ENCODE measurements around the gene GRIK4. TPM values are rescaled to one million over a fixed set of nuclear protein-coding genes. Genes with fewer than 3 reads are reported as not detected.

GRIK4 gene
- total and polyA plus RNA-seq, 2 donors (not counting 1 experiment from before 2014, with no cell fraction given), result 0.12 to 0.27 TPM

- intact Hi-C loops (cut with micrococcal nuclease), result no loop called here
- peaks cover 0 to 2% (median under 1%) of the 10 kb centered on the region in 4 experiments for H3K27me3 ChIP-seq (replicated peaks in 1 of 4; ENCODE audit: control extremely low read depth in 1 of 4, control insufficient read depth in 3 of 4, insufficient read depth in 4 of 4, low read length in 3 of 4)
- no peak overlapping the region for H3K27ac ChIP-seq (ENCODE audit: low read length in 2 of 2)
- H2AFZ ChIP-seq (ENCODE audit: insufficient read depth, low read depth, low read length, poor library complexity, severe bottlenecking), result no peak overlapping the region
- WGBS (ENCODE audit: insufficient coverage), result no CpG with 5 or more reads among the region's 1 CpG
- no peaks in the 10 kb centered on the region for H3K36me3 ChIP-seq (replicated peaks in 1 of 2; ENCODE audit: control extremely low read depth in 1 of 2, control insufficient read depth in 1 of 2, extremely low read depth in 1 of 2, insufficient read depth in 2 of 2, low read length in 1 of 2)
- H4K20me1 ChIP-seq (ENCODE audit: control insufficient read depth, insufficient read depth, low read length, poor library complexity, severe bottlenecking), result no peaks in the 10 kb centered on the region
- no peaks in the 10 kb centered on the region for H3K9me3 Mint-ChIP-seq (ENCODE audit: insufficient read depth)
- H3K4me1 Mint-ChIP-seq, result no peaks in the 10 kb centered on the region
- ChIA-PET POLR2A (no interaction called here), CTCF (no interaction called here)
- DNase-seq (no peak), ATAC-seq (ENCODE audit: low read depth) (no peak)
- no peak overlapping the region for H3K27ac Mint-ChIP-seq
- H3K4me3 Mint-ChIP-seq, result no peak overlapping the region
- H3K79me2 ChIP-seq (ENCODE audit: control insufficient read depth, insufficient read depth, low read length), result no peaks in the 10 kb centered on the region
- no peaks in the 10 kb centered on the region for H3K9me3 ChIP-seq (ENCODE audit: control extremely low read depth in 1 of 3, control insufficient read depth in 2 of 3, insufficient read depth in 1 of 3, low read length in 2 of 3)
- H3K4me3 ChIP-seq (ENCODE audit: control extremely low read depth in 1 of 5, extremely low read depth in 1 of 5, insufficient read depth in 1 of 5, low read depth in 2 of 5, low read length in 4 of 5), result no peak overlapping the region
- no peaks in the 10 kb centered on the region for H3K4me1 ChIP-seq (ENCODE audit: control insufficient read depth in 2 of 2, insufficient read depth in 2 of 2, low read length in 2 of 2)
- no peak overlapping the region for H3K4me2 ChIP-seq (replicated peaks; ENCODE audit: low read depth, low read length, poor library complexity, severe bottlenecking)
- peaks cover 11% of the 10 kb centered on the region for H3K27me3 Mint-ChIP-seq
- no peak overlapping the region for H3K9ac ChIP-seq (ENCODE audit: low read length)
- TF ChIP-seq EZH2 (IDR thresholded peaks at IDR 0.05; ENCODE audit: borderline replicate concordance, insufficient read depth, low read depth, low read length, poor library complexity, severe bottlenecking), result no peak
- TF ChIP-seq, protein P1, sequence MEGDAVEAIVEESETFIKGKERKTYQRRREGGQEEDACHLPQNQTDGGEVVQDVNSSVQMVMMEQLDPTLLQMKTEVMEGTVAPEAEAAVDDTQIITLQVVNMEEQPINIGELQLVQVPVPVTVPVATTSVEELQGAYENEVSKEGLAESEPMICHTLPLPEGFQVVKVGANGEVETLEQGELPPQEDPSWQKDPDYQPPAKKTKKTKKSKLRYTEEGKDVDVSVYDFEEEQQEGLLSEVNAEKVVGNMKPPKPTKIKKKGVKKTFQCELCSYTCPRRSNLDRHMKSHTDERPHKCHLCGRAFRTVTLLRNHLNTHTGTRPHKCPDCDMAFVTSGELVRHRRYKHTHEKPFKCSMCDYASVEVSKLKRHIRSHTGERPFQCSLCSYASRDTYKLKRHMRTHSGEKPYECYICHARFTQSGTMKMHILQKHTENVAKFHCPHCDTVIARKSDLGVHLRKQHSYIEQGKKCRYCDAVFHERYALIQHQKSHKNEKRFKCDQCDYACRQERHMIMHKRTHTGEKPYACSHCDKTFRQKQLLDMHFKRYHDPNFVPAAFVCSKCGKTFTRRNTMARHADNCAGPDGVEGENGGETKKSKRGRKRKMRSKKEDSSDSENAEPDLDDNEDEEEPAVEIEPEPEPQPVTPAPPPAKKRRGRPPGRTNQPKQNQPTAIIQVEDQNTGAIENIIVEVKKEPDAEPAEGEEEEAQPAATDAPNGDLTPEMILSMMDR (IDR thresholded peaks at IDR 0.05), result no peak
Measured at GRCh38 chr11:120857508-120857907, 346.0 kb downstream of the GRIK4 start.

GRCh38 chr11:120858740-120859139 is 347.2 kb downstream of the GRIK4 start:
- Mint-ChIP-seq H3K27me3 (peaks cover 11% of the 10 kb centered on the region), H3K27ac (no peak overlapping the region), H3K4me3 (no peak overlapping the region), H3K9me3 (ENCODE audit: insufficient read depth) (no peaks in the 10 kb centered on the region), H3K4me1 (no peaks in the 10 kb centered on the region)
- WGBS (ENCODE audit: insufficient coverage), result no CpG with 5 or more reads among the region's 3 CpGs
- no peaks in the 10 kb centered on the region for H3K36me3 ChIP-seq (replicated peaks in 1 of 2; ENCODE audit: control extremely low read depth in 1 of 2, control insufficient read depth in 1 of 2, extremely low read depth in 1 of 2, insufficient read depth in 2 of 2, low read length in 1 of 2)
- H3K27ac ChIP-seq (ENCODE audit: low read length in 2 of 2), result no peak overlapping the region
- H3K79me2 ChIP-seq (ENCODE audit: control insufficient read depth, insufficient read depth, low read length), result no peaks in the 10 kb centered on the region
- no peaks in the 10 kb centered on the region for H3K4me1 ChIP-seq (ENCODE audit: control insufficient read depth in 2 of 2, insufficient read depth in 2 of 2, low read length in 2 of 2)
- no peak for ATAC-seq (ENCODE audit: low read depth)
- ChIA-PET CTCF (no interaction called here), POLR2A (no interaction called here)
- H3K9ac ChIP-seq (ENCODE audit: low read length), result no peak overlapping the region
- no peak overlapping the region for H3K4me3 ChIP-seq (ENCODE audit: control extremely low read depth in 1 of 5, extremely low read depth in 1 of 5, insufficient read depth in 1 of 5, low read depth in 2 of 5, low read length in 4 of 5)
- no peaks in the 10 kb centered on the region for H4K20me1 ChIP-seq (ENCODE audit: control insufficient read depth, insufficient read depth, low read length, poor library complexity, severe bottlenecking)
- peaks cover 0 to 4% (median 0%) of the 10 kb centered on the region in 4 experiments for H3K27me3 ChIP-seq (replicated peaks in 1 of 4; ENCODE audit: control extremely low read depth in 1 of 4, control insufficient read depth in 3 of 4, insufficient read depth in 4 of 4, low read length in 3 of 4)
- no peak overlapping the region for H2AFZ ChIP-seq (ENCODE audit: insufficient read depth, low read depth, low read length, poor library complexity, severe bottlenecking)
- TF ChIP-seq, protein P1 (IDR thresholded peaks at IDR 0.05), result no peak
- TF ChIP-seq EZH2 (IDR thresholded peaks at IDR 0.05; ENCODE audit: borderline replicate concordance, insufficient read depth, low read depth, low read length, poor library complexity, severe bottlenecking), result no peak
- intact Hi-C loops (cut with micrococcal nuclease), result no loop called here
- H3K4me2 ChIP-seq (replicated peaks; ENCODE audit: low read depth, low read length, poor library complexity, severe bottlenecking), result no peak overlapping the region
- DNase-seq, result no peak
- H3K9me3 ChIP-seq (ENCODE audit: control extremely low read depth in 1 of 3, control insufficient read depth in 2 of 3, insufficient read depth in 1 of 3, low read length in 2 of 3), result no peaks in the 10 kb centered on the region
